Endodermal cell (in vitro differentiated cells): Measurements from ENCODE around the gene DYNLT3. TPM values are rescaled to one million over a fixed set of nuclear protein-coding genes. Genes with fewer than 3 reads are reported as not detected.

Source experiments
- DNase-seq: peaks from one replicate; pipeline ENCODE4 v3.0.0-alpha.2; 2017
- H3K27ac ChIP-seq: 2 replicates; pipeline ENCODE4 v1.5.1; 2013; ENCODE audit warnings: mild to moderate bottlenecking, low read depth, low read length, moderate library complexity
- H3K27me3 ChIP-seq: 2 replicates; pipeline ENCODE4 v1.6.1; 2013; ENCODE audit warnings: mild to moderate bottlenecking, low read length, moderate library complexity; ENCODE audit not compliant: insufficient read depth, control insufficient read depth, poor library complexity, severe bottlenecking
- H3K36me3 ChIP-seq: 2 replicates; pipeline ENCODE4 v1.7.0; 2013; ENCODE audit warnings: mild to moderate bottlenecking, low read length, moderate library complexity; ENCODE audit not compliant: control insufficient read depth, insufficient read depth
- H3K4me1 ChIP-seq: one replicate; pipeline ENCODE4 v1.7.0; 2013; ENCODE audit warnings: low read length; ENCODE audit not compliant: control insufficient read depth, insufficient read depth
- H3K4me3 ChIP-seq: 2 replicates; pipeline ENCODE4 v1.5.1; 2013; ENCODE audit warnings: mild to moderate bottlenecking, low read length, moderate library complexity
- H3K9ac ChIP-seq: 2 replicates; pipeline ENCODE4 v1.6.1; 2013; ENCODE audit warnings: mild to moderate bottlenecking, low read length, moderate library complexity; ENCODE audit not compliant: poor library complexity, severe bottlenecking; ENCODE audit errors: extremely low read depth
- H3K9me3 ChIP-seq: 2 replicates; pipeline ENCODE4 v1.6.1; 2013; ENCODE audit warnings: mild to moderate bottlenecking, low read length, moderate library complexity; ENCODE audit not compliant: control insufficient read depth
- H3K27ac Mint-ChIP-seq: 2 replicates; pipeline ENCODE4 v1.8.0; 2020; ENCODE audit warnings: mixed read lengths
- H3K27me3 Mint-ChIP-seq: 2 replicates; pipeline ENCODE4 v1.8.0; 2021; ENCODE audit warnings: mild to moderate bottlenecking, mixed read lengths; ENCODE audit not compliant: insufficient read depth
- H3K36me3 Mint-ChIP-seq: 2 replicates; pipeline ENCODE4 v1.8.0; 2020; ENCODE audit warnings: low read depth, mixed read lengths
- H3K4me1 Mint-ChIP-seq: 2 replicates; pipeline ENCODE4 v1.8.0; 2020; ENCODE audit warnings: mixed read lengths
- H3K4me3 Mint-ChIP-seq: 2 replicates; pipeline ENCODE4 v1.8.0; 2020; ENCODE audit warnings: mild to moderate bottlenecking, moderate library complexity, mixed read lengths
- H3K9me3 Mint-ChIP-seq: 2 replicates; pipeline ENCODE4 v1.8.0; 2020; ENCODE audit warnings: mild to moderate bottlenecking, mixed read lengths
- WGBS, 2 experiments: methylation state at CpG; one replicate each; pipeline versions ENCODE4 v1.1.5 to v1.1.7; 2013; ENCODE audit warnings: missing lambda C conversion rate in 2 of 2, mixed read lengths in 1 of 2; ENCODE audit not compliant: insufficient coverage in 1 of 2, insufficient read length in 1 of 2; 5-methylcytosine and 5-hydroxymethylcytosine counted together
- total RNA-seq, 2 donors: library from RNA; stranded (reverse); fragmentation: NEBNext Ultra II Directional in 1 of 2; extraction: Animal tissue kit (Norgen Biotek cat#: 25700) in 1 of 2; gene quantifications; 2 replicates in 1 of 2; 3 replicates in 1 of 2; pipeline ENCODE4 v1.2.1, GENCODE V29; 2021
- TF ChIP-seq, protein P1 (sequence below): fragments of 200-600 bp; sonication (generic); conservative IDR thresholded peaks from 2 replicates; pipeline ENCODE4 v1.5.0; 2021; ENCODE audit warnings: antibody characterized with exemption, mild to moderate bottlenecking

The DYNLT3 gene
- total RNA-seq, 2 donors from 2014 or later: 14.3 to 15.4 TPM

DNA sequence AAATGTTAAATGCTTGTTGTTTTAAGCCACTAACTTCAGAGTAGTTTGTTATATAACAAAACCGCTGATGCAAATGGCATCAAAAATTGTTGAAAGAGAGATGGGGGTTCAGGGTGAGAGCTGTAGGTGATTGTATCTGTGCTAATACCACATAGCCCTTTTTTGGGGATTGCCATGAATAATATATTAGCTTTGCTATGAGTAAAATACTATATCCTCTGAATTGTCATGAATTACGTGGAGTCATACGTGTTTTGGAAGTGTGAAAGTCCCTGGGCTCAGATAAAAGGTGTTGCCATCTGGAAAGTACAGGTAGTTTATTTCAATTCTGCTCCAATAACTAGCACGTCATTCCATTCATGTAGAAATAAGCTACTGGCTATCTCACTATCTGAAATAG, 30.6 kb downstream of the DYNLT3 start:
- 92 to 100% methylated on average over 1 to 3 of the region's 4 CpGs for WGBS, 2 experiments
- no peak overlapping the region for H3K27ac Mint-ChIP-seq

DNA sequence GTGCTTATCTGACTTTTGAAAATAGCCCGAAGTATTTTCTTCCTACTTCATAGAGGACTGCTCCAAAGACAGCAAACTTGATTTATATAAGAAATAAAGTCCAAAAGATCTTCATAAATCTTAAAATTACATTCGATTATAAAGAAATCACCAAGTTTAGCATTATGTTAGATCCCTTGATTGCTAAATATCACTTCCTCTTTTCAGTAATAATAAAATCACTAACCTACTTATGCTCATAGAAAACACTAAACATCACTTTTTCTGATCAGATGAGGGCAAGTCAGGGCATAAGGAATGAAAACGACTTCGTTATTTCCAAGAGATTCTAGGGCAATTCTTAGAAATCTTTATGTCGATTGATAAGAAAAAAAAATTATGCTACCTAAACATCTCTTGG, 32.0 kb downstream of the DYNLT3 start:
- no peaks in the 10 kb centered on the region for H3K9me3 ChIP-seq
- peaks cover 3% of the 10 kb centered on the region for H3K4me1 ChIP-seq
- no peak for DNase-seq
- H3K27me3 ChIP-seq: no peaks in the 10 kb centered on the region
- Mint-ChIP-seq H3K27ac (no peak overlapping the region), H3K9me3 (peaks cover 13% of the 10 kb centered on the region), H3K4me3 (no peak overlapping the region), H3K27me3 (no peaks in the 10 kb centered on the region), H3K4me1 (peaks cover 13% of the 10 kb centered on the region), H3K36me3 (no peaks in the 10 kb centered on the region)
- no peak overlapping the region for H3K4me3 ChIP-seq
- H3K27ac ChIP-seq: no peak overlapping the region
- H3K9ac ChIP-seq: no peak overlapping the region
- WGBS, 2 experiments: 90 to 96% methylated on average over 2 to 5 of the region's 5 CpGs
- TF ChIP-seq, protein P1, sequence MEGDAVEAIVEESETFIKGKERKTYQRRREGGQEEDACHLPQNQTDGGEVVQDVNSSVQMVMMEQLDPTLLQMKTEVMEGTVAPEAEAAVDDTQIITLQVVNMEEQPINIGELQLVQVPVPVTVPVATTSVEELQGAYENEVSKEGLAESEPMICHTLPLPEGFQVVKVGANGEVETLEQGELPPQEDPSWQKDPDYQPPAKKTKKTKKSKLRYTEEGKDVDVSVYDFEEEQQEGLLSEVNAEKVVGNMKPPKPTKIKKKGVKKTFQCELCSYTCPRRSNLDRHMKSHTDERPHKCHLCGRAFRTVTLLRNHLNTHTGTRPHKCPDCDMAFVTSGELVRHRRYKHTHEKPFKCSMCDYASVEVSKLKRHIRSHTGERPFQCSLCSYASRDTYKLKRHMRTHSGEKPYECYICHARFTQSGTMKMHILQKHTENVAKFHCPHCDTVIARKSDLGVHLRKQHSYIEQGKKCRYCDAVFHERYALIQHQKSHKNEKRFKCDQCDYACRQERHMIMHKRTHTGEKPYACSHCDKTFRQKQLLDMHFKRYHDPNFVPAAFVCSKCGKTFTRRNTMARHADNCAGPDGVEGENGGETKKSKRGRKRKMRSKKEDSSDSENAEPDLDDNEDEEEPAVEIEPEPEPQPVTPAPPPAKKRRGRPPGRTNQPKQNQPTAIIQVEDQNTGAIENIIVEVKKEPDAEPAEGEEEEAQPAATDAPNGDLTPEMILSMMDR: no peak
- H3K36me3 ChIP-seq: no peaks in the 10 kb centered on the region

More for the DNA sequence above, 30.6 kb downstream of the DYNLT3 start:
- Mint-ChIP-seq H3K36me3 (no peaks in the 10 kb centered on the region), H3K27me3 (no peaks in the 10 kb centered on the region), H3K9me3 (peaks cover 19% of the 10 kb centered on the region), H3K4me1 (peaks cover 13% of the 10 kb centered on the region), H3K4me3 (no peak overlapping the region)
- no peaks in the 10 kb centered on the region for H3K9me3 ChIP-seq
- H3K36me3 ChIP-seq: no peaks in the 10 kb centered on the region
- H3K4me1 ChIP-seq: peaks cover 3% of the 10 kb centered on the region
- TF ChIP-seq, protein P1: no peak
- DNase-seq: no peak
- H3K9ac ChIP-seq: no peak overlapping the region
- H3K4me3 ChIP-seq: no peak overlapping the region
- no peaks in the 10 kb centered on the region for H3K27me3 ChIP-seq
- H3K27ac ChIP-seq: no peak overlapping the region

DNA sequence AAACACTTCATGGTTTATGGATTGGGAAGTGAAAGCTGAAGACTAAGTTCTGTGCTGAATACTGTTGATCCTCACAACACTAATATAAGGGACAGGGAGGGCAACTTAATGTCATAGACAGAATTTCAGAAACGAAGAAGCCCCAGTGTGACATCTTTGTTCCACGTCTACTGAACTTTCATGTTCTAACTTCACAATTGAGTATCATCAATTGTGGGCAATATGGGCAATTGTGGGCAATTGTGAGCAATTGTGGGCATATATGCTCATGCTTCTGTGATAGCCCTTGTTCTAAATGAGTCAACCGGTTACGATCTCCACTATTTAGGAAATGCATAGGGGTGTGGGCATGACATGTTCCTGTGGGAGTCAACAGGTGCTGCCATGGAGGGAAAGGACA, 33.8 kb downstream of the DYNLT3 start:
- Mint-ChIP-seq H3K27ac (no peak overlapping the region), H3K27me3 (no peaks in the 10 kb centered on the region), H3K9me3 (peaks cover 11% of the 10 kb centered on the region), H3K4me3 (no peak overlapping the region), H3K36me3 (no peaks in the 10 kb centered on the region), H3K4me1 (peaks cover 18% of the 10 kb centered on the region)
- H3K9me3 ChIP-seq: no peaks in the 10 kb centered on the region
- no peak overlapping the region for H3K27ac ChIP-seq
- DNase-seq: no peak
- H3K9ac ChIP-seq: no peak overlapping the region
- TF ChIP-seq, protein P1: no peak
- no peak overlapping the region for H3K4me3 ChIP-seq
- no peaks in the 10 kb centered on the region for H3K27me3 ChIP-seq
- H3K4me1 ChIP-seq: peaks cover 3% of the 10 kb centered on the region
- 92 to 100% methylated on average over 2 to 4 of the region's 4 CpGs for WGBS, 2 experiments
- no peaks in the 10 kb centered on the region for H3K36me3 ChIP-seq
